T-helper 2 cell treated with Interferon-gamma antibody and Interleukin-4, amounts not matched to agents 5 μg/mL and 100 μg/mL, for 36 hours (primary cell): Measurements from ENCODE around the gene PAQR4.
"Not testable (repeated sequence)": the region's sequence is repeated elsewhere in the genome, so short reads cannot be mapped to it uniquely, and the experiment has no call there.

Experiments
- DNase-seq: peaks from one replicate; pipeline ENCODE4 v3.0.0; 2021; ENCODE audit warnings: low spot score
- H3K27ac Mint-ChIP-seq: one replicate; pipeline ENCODE4 v1.8.0; 2021; ENCODE audit warnings: mild to moderate bottlenecking, mixed read lengths
- H3K27me3 Mint-ChIP-seq: one replicate; pipeline ENCODE4 v1.8.0; 2021; ENCODE audit warnings: low read depth, mixed read lengths
- H3K36me3 Mint-ChIP-seq: one replicate; pipeline ENCODE4 v1.8.0; 2021; ENCODE audit warnings: low read depth, mixed read lengths
- H3K4me1 Mint-ChIP-seq: one replicate; pipeline ENCODE4 v1.8.0; 2021; ENCODE audit warnings: low read depth, mixed read lengths
- H3K4me3 Mint-ChIP-seq: one replicate; pipeline ENCODE4 v1.8.0; 2022; ENCODE audit warnings: mild to moderate bottlenecking, moderate library complexity, mixed read lengths
- H3K9me3 Mint-ChIP-seq: one replicate; pipeline ENCODE4 v1.8.0; 2021; ENCODE audit warnings: mixed read lengths

Gene PAQR4

DNA sequence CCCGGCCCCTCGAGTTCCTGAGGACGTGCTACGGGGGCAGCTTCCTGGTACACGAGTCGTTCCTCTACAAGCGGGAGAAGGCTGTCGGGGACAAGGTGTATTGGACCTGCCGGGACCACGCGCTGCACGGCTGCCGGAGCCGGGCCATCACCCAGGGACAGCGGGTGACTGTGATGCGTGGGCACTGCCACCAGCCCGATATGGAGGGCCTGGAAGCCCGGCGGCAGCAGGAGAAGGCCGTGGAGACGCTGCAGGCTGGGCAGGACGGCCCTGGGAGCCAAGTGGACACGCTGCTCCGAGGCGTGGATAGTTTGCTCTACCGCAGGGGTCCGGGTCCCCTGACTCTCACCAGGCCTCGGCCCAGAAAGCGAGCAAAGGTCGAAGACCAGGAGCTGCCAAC lies 36.0 kb upstream of the PAQR4 start:
- Mint-ChIP-seq H3K4me3 (no peak overlapping the region), H3K36me3 (peaks cover 13% of the 10 kb centered on the region), H3K27me3 (no peaks in the 10 kb centered on the region), H3K4me1 (no peaks in the 10 kb centered on the region), H3K27ac (no peak overlapping the region), H3K9me3 (no peaks in the 10 kb centered on the region)
- DNase-seq, result no peak

DNA sequence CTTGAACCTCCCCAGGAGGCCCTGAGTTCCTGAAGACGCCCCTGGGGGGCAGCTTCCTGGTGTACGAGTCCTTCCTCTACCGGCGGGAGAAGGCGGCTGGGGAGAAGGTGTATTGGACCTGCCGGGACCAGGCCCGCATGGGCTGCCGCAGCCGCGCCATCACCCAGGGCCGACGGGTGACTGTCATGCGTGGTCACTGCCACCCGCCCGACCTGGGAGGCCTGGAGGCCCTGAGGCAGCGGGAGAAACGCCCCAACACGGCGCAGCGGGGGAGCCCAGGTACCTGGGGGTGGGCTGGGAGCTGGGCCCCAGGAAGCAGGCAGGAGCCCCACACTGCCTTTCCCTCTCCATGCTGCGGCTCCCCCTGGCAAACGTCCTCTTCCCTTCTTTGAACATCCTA lies 35.4 kb upstream of the PAQR4 start:
- Mint-ChIP-seq H3K27ac (no peak overlapping the region), H3K36me3 (peaks cover 13% of the 10 kb centered on the region), H3K4me3 (no peak overlapping the region), H3K27me3 (no peaks in the 10 kb centered on the region), H3K4me1 (no peaks in the 10 kb centered on the region), H3K9me3 (no peaks in the 10 kb centered on the region)
- DNase-seq, result no peak

DNA sequence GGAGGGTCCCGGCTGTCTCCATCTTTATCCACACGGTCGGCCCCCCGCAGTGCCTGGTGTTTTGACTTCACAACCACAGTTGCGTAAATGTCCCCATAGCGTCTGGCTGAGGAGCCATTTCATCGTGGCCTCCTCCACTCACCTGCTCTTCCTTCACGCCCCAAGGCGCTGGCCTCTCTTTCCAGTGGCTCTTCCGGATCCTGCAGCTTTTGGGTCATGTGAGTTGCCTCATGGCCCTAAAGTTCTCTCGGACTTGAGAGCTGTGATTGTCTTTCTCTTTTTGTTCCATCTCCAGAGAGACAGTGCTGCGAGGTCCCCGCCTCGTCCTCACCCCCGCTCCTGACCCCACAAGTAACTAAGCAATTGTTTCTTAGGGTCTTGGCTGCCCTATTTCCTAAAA lies 34.7 kb upstream of the PAQR4 start:
- no peak for DNase-seq
- H3K36me3 Mint-ChIP-seq, result peaks cover 13% of the 10 kb centered on the region
- H3K4me1 Mint-ChIP-seq, result no peaks in the 10 kb centered on the region
- no peaks in the 10 kb centered on the region for H3K9me3 Mint-ChIP-seq
- H3K4me3 Mint-ChIP-seq, result no peak overlapping the region
- H3K27ac Mint-ChIP-seq, result no peak overlapping the region
- no peaks in the 10 kb centered on the region for H3K27me3 Mint-ChIP-seq

DNA sequence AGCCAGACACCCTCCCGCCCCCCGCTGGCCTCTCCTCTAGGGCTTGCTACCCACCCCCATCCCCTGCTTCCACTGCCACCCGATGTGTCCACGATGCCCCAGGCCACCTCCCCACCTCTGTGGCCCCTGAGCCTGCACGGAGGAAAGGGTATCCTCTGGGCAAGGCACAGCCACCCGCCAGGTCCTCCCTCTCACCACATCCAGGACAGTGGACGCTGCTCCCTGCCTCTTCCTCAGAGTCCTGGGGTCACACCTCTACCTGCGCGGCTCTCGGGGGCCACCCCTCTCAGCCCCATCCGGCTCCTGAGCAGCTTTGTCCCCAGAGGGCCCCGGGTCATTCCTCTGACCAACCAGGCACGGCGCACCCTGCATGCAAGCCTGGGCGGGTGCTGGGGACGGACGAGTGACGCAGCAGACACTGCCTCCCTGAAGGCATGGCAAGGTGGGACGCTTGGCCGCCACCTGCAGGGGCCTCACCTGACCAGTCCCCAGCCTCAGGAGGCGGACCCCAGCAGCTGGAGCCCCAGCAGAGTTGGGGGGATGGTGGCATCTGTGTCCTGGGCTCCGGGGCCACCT lies 32.6 kb upstream of the PAQR4 start:
- Mint-ChIP-seq H3K4me1 (no peaks in the 10 kb centered on the region), H3K27me3 (no peaks in the 10 kb centered on the region), H3K9me3 (no peaks in the 10 kb centered on the region), H3K27ac (no peak overlapping the region), H3K36me3 (peaks cover 19% of the 10 kb centered on the region), H3K4me3 (no peak overlapping the region)
- DNase-seq, result no peak

DNA sequence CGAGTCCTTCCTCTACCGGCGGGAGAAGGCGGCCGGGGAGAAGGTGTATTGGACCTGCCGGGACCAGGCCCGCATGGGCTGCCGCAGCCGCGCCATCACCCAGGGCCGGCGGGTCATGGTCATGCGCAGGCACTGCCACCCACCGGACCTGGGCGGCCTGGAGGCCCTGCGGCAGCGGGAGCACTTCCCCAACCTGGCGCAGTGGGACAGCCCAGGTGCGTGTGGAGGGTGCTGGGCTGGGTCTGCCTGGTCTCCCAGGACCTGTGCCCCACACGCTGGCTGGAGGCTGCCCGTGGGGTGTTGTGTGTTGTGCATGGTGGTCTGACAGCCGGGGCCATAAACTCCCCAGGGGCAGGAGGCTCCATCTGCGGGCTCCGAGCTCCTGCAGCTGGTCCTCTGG lies 32.0 kb upstream of the PAQR4 start:
- no peak overlapping the region for H3K27ac Mint-ChIP-seq
- no peaks in the 10 kb centered on the region for H3K27me3 Mint-ChIP-seq

DNA sequence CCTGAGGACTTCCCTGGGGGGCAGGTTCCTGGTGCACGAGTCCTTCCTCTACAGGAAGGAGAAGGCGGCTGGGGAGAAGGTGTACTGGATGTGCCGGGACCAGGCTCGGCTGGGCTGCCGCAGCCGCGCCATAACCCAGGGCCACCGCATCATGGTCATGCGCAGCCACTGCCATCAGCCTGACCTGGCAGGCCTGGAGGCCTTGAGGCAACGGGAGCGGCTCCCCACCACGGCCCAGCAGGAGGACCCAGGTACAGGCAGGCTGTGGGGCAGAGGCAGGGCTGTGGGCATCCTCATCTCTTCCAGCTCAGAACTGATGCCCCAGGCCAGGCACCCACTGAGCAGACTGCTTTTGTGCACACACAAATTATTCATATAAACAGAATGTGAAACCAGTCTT lies 30.9 kb upstream of the PAQR4 start:
- Mint-ChIP-seq H3K4me1 (no peaks in the 10 kb centered on the region), H3K27me3 (no peaks in the 10 kb centered on the region), H3K36me3 (peaks cover 22% of the 10 kb centered on the region), H3K27ac (no peak overlapping the region), H3K9me3 (no peaks in the 10 kb centered on the region), H3K4me3 (no peak overlapping the region)
- no peak for DNase-seq

More for the DNA sequence above, 32.0 kb upstream of the PAQR4 start:
- no peak overlapping the region for H3K4me3 Mint-ChIP-seq
- H3K36me3 Mint-ChIP-seq, result peaks cover 19% of the 10 kb centered on the region
- H3K4me1 Mint-ChIP-seq, result no peaks in the 10 kb centered on the region
- H3K9me3 Mint-ChIP-seq, result no peaks in the 10 kb centered on the region
- DNase-seq, result no peak

DNA sequence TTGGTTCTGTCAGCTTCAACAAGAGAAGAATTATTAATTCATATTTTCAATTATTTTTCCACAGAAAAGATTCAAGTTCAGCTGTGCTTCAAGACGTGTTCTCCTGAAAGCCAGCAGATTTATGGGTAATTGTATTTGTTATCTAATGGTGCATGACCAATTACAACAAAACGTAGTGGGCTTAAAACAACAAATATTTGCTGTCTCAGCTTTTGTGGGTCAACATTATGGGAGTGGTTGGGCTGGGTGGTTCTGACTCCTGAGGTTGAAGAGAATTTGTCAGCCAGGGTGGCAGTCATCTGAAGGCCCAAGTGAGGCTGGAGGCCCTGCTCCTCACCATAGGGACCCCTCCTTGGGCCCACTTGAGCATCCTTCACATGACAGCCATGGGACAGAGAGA lies 29.2 kb upstream of the PAQR4 start:
- H3K27ac Mint-ChIP-seq, result no peak overlapping the region
- no peaks in the 10 kb centered on the region for H3K27me3 Mint-ChIP-seq
- no peaks in the 10 kb centered on the region for H3K9me3 Mint-ChIP-seq
- DNase-seq, result no peak
- peaks cover 20% of the 10 kb centered on the region for H3K36me3 Mint-ChIP-seq
- no peaks in the 10 kb centered on the region for H3K4me1 Mint-ChIP-seq
- no peak overlapping the region for H3K4me3 Mint-ChIP-seq

DNA sequence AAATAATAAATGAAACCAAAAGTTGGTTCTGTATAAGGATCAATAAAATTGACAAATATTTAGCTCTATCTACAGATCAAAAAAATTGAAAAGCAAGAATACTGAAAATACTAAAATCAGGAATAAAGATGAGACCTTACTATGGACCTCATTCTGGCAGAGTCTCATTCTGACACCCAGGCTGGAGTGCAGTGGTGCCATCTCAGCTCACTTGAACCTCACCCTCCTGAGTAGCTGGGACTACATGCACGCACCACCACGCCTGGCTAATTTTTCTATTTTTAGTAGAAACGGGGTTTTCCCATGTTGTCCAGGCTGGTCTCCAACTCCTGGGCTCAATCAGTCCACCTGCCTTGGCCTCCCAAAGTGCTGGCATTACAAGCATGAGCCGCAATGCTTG lies 27.1 kb upstream of the PAQR4 start:
- no peak for DNase-seq
- Mint-ChIP-seq H3K4me3 (no peak overlapping the region), H3K9me3 (no peaks in the 10 kb centered on the region), H3K27ac (no peak overlapping the region), H3K36me3 (peaks cover 20% of the 10 kb centered on the region), H3K4me1 (no peaks in the 10 kb centered on the region), H3K27me3 (no peaks in the 10 kb centered on the region)

DNA sequence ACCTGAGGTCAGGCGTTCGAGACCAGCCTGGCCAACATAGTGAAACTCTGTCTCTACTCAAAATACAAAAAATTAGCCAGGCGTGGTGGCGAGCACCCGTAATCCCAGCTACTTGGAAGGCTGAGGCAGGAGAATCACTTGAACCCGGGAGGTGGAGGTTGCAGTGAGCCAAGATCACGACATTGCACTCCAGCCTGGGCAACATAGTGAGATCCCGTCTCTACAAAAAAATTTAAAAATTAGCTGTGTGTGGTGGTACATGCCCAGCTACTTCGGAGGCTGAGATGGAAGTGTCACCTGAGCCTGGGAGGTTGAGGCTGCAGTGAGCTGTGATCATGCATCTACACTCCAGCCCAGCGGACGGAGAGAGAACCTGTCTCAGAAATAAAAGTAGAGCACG lies 25.4 kb upstream of the PAQR4 start:
- peaks cover 20% of the 10 kb centered on the region for H3K36me3 Mint-ChIP-seq
- not testable (repeated sequence) for H3K27ac Mint-ChIP-seq, DNase-seq, H3K9me3 Mint-ChIP-seq, H3K4me1 Mint-ChIP-seq, H3K27me3 Mint-ChIP-seq, H3K4me3 Mint-ChIP-seq

DNA sequence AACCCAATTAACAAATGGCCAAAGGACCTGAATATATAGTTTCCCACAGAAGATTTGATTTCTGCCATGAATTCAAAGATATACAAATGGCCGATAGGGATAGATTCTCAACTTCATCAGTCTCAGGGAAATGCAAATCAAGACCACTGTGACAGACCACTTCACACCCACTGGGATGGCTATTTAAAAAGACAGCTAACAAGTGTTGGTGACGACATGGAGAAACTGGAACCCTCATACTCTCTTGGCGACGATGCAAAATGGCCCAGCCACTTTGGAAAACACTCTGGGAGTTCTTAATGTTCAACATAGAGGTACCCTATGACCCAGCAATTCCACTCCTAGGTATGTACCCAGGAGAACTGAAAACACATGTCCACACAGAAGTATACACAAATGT lies 22.5 kb upstream of the PAQR4 start:
- no peak overlapping the region for H3K27ac Mint-ChIP-seq
- no peaks in the 10 kb centered on the region for H3K4me1 Mint-ChIP-seq
- no peak for DNase-seq

DNA sequence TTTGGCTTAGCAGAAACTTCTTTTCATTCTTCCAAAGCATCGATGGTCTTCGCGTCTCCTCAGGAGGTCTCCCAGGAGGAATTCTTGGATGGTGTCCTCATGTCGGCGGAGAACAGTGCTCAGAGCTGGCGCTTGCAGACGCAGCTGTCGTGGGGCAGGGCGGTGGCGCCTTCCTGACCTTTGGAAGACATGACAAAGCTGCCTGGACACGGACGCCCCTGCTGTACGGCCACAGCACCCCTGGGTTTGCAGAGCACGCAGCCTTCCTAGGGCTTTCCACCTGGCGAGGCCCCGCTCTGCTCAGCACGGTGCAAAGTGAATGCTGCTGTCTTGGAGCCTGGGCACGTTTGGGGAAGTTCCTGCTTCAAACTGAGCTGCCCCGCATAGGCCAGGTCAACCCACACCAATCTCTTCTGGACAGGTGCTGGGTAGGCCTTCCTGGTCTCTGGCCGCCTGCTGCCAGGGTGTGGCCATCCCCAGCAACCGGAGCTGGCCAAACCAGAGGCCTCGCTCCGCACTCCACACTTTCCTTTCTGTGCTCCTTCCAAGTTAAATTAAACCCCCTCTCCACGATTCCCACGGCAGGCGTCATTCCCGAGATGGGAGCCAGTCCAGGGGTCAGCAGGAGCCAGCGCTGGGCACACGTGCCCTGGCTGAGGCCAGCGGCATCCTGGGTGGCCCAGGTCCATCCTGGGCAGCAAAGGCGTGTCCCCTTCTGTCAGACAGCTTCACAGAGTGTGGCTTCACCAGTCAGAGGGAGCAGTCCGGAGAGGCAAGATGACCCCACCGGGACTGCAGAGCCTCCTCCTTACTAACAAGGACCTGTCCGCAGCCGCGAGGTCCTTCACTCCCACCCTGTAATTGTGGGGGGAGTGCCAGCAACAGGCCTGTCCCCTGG lies 20.1 kb upstream of the PAQR4 start:
- Mint-ChIP-seq H3K27ac (no peak overlapping the region), H3K4me3 (no peak overlapping the region), H3K36me3 (peaks cover 3% of the 10 kb centered on the region), H3K4me1 (no peaks in the 10 kb centered on the region), H3K9me3 (no peaks in the 10 kb centered on the region), H3K27me3 (no peaks in the 10 kb centered on the region)
- no peak for DNase-seq

More for the DNA sequence above, 22.5 kb upstream of the PAQR4 start:
- no peaks in the 10 kb centered on the region for H3K9me3 Mint-ChIP-seq
- peaks cover 14% of the 10 kb centered on the region for H3K36me3 Mint-ChIP-seq
- H3K4me3 Mint-ChIP-seq, result no peak overlapping the region
- H3K27me3 Mint-ChIP-seq, result no peaks in the 10 kb centered on the region

DNA sequence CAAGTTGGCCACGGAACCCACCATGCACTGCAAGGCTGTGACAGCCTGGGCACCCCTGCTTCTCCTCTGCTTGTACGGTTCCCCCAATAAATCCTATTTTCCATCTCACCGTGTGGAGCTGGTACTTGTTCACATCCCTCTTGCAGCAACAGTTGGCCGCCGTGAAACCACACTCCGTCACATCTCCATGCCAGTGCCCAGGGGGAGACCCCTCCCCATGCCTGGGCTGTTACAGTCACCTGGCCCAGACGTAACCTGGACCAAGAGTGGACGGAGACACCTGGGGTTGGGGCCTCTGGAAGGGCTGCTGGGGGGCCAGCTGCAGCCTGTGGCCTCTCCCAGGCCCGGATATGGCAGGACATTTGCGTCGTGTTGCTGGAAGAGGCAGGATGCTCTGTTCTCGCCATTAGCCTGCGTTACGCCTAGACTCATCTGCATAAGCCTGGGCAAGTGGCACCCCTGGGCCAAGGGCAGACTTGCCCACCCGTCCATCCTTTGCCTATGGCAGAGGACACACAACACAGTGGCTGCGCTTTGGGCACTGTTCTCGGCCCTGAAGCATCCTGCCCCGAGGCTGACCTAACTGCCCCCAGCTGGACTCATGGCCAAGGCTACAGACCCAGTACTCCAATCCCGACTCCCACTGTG lies 19.3 kb upstream of the PAQR4 start:
- Mint-ChIP-seq H3K36me3 (peaks cover 3% of the 10 kb centered on the region), H3K4me3 (no peak overlapping the region), H3K4me1 (no peaks in the 10 kb centered on the region), H3K27me3 (no peaks in the 10 kb centered on the region), H3K27ac (no peak overlapping the region), H3K9me3 (no peaks in the 10 kb centered on the region)
- DNase-seq, result no peak

DNA sequence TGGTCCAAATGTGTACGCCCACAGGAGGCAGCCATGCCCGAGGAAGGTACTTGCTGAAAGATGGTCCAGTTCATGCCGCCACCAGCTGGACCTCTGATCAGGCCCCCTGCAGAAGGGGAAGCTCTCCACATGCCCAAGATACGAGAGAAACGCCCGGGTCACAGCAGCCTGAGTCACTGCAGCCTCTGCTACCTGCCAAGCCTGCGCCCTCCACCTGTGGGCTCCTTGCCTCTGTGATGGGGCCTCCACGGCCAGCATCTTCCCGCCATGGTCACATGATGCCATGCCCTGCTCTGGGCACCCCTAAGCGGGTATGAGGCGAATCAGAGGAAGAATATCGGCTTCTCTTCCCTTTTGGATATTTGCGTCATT lies 18.8 kb upstream of the PAQR4 start:
- H3K4me1 Mint-ChIP-seq, result no peaks in the 10 kb centered on the region

DNA sequence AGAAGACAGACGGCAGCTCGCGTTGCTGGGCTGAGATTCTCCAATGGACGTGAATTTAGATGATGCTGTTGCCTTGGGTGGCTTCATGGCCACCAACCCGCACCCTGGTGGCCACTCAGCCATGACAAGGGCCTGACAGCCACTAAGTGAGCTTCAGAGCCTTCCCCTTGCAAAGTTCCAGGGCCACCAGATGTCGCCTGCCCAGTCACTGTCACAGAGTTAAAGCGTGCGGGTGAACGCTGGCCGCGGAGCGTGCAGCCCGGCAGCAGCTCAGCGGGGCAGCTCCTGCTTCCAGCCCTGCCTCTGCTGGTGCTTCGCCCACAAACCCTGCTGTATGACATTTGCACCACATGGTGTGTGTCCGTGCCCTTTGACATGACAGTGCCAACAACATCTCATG lies 18.4 kb upstream of the PAQR4 start:
- DNase-seq, result no peak
- Mint-ChIP-seq H3K4me1 (no peaks in the 10 kb centered on the region), H3K27me3 (no peaks in the 10 kb centered on the region), H3K27ac (no peak overlapping the region), H3K9me3 (no peaks in the 10 kb centered on the region), H3K36me3 (peaks cover 3% of the 10 kb centered on the region), H3K4me3 (no peak overlapping the region)

More for the DNA sequence above, 18.8 kb upstream of the PAQR4 start:
- Mint-ChIP-seq H3K27ac (no peak overlapping the region), H3K36me3 (peaks cover 3% of the 10 kb centered on the region), H3K4me3 (no peak overlapping the region), H3K9me3 (no peaks in the 10 kb centered on the region), H3K27me3 (no peaks in the 10 kb centered on the region)
- DNase-seq, result no peak
